Loucy (cell line): ENCODE measurements around the gene FARSB.

ENCODE experiments used
- CTCF ChIP-seq: fragments of 200-600 bp; sonication (generic); conservative IDR thresholded peaks from 2 replicates; pipeline ENCODE4 v1.5.1; 2014; ENCODE audit warnings: mild to moderate bottlenecking, antibody characterized with exemption, low read length
- EZH2phosphoT487 ChIP-seq: fragments of 200-600 bp; IDR thresholded peaks from 2 replicates; pipeline ENCODE4 v1.6.1; 2018; ENCODE audit warnings: antibody characterized with exemption, mild to moderate bottlenecking, moderate library complexity, borderline replicate concordance

DNA sequence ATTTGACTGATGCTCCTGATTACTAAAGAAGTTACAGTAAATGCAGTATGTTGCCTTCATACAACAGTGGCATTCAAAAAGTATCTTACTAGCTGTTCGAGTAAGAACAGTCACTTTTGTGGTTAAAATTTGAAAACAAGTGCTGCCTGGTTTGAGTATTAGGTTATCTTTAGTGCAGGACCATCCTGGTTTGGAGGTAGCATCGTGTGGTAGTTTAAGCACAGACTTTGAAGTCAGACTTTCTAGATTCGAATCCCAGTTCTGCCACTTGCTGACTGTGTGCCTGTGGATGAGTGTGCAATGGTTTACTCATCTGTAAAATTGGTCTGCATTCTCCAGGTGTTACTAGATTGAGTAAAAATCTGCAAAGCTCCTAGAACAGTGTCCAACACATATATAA is 134.8 kb downstream of the FARSB start:
- TF ChIP-seq CTCF: no peak
- TF ChIP-seq EZH2phosphoT487: no peak
